ENCODE data around the gene CTNNA2.

Gene CTNNA2

DNA sequence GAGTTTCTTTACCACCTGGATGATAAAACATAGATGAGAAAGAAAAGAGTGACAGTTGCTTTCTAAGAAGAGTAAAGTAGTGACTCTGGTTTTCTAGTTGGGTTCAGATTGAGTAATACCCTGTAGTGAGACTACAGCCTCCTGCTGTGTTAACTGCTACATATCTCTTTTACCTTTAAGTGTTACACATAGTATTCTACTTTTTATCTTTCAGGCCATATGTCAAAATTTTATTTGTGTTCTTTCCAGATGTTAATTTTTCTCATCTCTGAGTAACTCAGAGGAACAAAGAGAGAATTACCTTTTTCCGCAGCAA, 348.2 kb downstream of the CTNNA2 start:
- DNase-seq: no peak

GRCh38 chr2:79862756-79863155, 349.9 kb downstream of the CTNNA2 start:
- no peak for DNase-seq

GRCh38 chr2:79872656-79873055, 359.8 kb downstream of the CTNNA2 start:
- no peak for DNase-seq

DNA sequence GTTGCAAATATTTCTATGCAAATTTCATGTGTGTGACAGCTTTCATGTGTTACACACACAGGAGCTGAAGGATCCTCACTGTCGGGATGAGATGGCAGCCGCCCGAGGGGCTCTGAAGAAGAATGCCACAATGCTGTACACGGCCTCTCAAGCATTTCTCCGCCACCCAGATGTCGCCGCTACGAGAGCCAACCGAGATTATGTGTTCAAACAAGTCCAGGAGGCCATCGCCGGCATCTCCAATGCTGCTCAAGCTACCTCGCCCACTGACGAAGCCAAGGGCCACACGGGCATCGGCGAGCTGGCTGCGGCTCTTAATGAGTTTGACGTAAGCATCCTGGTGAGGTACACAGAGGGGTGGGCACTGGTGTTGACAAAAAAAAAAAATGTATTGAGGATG, 361.2 kb downstream of the CTNNA2 start:
- DNase-seq: no peak

GRCh38 chr2:79876430-79876829, 363.6 kb downstream of the CTNNA2 start:
- DNase-seq: peak; percentile 10 to 11

DNA sequence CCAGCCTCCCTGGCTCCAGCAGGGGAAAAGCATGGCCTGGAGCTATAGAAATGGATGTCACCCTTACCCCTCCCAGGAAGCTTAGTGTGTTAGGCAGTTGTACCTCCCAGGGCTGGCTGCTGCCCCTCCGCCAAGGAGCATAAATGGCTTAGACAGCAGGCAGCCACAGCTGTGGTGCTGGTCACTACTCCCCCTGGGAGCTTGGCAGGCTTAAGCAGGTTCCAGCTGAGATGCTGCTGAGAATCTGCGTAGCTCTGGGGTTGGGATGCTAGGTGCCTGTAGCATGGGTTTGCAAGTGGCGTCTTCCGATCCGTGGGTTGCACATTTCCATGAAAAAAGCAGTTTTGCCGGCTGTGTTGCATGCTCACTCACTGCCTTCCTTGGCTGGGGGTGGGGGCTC, 369.7 kb downstream of the CTNNA2 start:
- no peak for DNase-seq

DNA sequence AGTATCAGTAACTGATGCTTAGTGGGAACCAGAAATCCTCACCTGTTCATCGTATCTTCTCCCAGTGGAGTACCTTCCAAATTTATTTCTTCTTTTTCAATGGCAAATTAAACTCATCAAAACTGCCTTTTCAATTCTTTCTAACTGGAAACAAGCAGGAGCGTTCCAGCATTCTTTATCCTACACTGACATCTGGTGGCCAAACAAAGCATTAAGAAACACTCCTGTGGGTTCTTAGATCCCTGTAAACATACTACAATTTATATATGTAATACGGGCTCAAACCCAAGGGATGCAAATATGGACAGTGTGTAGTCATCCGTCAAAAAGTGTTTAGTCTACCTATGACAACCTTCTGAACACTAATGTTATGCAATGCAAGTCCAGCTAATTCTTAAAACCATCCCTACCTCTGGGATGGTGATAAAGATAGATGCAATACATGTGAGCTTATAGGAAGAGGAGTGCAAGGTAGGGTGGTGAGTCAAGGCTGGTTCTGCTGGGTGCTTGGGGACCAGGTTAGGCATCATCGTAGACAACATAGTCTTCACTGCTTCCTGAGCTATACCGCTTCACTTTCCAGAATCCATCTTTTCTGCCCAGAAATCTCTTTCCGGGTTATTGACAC, 375.0 kb downstream of the CTNNA2 start:
- peak; percentile 33 to 52 for DNase-seq

DNA sequence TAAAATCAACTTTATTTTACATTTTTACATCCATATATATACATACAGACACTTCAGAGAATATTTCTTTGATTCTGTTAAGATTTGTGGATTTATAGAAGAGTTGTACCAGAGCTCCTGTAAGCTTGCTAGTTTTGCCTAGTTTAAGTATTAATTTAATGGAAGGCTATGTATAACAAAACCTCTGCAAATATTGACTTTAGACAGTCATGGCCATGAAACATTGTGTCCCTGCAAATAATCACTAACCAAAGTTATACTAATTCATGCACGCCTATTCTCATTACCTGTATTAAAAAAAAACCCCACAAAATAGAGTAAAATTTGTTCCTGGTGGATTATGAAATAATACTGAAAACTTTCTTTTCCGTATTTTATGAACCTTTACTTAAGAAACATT, 379.3 kb downstream of the CTNNA2 start:
- no peak for DNase-seq

GRCh38 chr2:79899196-79899595, 386.3 kb downstream of the CTNNA2 start:
- DNase-seq: no peak

DNA sequence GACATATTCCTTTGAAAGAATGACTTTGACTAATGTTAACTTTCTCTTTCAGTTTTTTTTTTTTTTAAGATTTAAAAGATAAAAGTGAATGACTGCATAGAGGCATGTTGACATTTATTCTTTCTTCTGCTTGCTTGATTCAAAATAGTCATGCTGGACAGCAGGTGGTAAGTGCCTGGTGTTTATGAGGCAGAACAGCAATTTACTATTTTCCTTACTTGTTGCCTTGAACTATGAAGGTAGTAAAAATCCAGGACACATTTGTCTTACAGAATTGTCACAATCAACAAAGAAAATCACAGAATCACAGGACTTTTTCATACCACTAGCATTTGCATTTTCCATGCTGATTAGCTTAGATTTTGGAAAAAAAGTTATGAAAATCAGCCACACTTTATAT, 388.3 kb downstream of the CTNNA2 start:
- DNase-seq: no peak

DNA sequence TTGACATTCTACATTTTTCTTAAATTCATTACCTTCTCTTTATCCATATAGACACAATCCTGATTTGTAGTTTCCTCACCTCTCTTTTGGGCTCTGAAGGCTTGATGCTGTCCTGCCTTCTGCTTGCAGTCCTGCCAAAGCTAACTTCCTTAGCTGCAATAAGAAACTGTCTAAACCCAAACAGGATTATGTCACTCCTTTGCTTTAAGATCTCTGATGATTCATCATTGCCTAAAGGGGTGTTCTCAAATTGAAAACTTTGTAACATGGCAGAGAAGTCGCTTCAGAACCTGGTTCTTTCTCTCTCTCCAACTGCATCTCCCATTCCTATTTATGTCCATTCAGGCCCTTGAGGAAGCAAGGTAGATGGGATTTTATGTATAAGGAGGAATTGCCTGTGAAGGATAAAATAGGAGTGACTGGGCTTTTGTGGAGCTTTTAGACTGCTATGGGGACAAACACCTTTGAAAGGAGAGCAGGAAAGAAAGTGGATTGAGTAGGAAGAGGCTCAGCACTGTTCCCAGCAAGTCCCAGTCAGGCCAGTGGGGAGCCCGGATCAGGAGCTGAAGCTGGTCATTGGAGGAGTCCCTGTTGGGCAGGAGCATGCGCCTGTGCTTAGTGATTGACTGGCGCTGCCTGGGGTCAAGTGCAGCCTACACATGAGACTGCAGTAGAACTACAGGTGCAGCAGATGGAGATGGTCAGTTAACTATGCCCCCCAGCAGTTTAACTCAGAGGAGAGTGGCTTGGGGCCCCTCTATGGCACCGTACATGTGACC, 390.6 kb downstream of the CTNNA2 start:
- DNase-seq: no peak

DNA sequence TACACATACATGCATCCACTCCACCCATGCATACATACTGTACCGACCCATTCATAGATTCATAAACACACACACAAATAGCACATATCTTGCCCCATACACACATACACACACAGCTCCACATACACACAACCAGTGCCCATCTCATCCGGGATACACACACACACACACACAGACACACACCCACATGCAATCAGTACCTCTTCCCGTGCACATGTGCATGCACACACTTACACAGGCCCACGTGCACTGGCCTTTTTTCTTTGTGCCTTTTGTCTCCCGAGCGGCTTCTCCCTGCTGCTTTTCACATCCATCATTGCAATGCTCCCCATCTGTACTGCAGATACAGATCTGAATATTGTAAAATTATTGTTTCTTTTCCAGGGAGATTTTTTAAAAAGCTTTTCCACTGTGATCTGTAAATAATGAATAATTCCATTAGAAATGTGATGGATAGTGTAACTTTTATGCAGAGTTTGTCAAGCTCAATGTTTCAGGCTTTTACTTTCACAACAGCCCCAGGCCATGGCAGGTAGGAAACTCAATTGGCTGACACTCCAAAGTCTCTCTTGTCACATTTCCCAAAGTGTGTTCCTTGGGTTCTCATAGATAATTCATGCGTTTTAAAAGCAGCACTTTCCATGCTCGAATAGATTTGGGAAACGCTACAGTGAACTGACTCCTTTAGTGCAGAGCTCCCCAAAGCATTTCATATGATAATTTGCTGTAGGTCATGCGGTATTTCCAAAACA, 393.5 kb downstream of the CTNNA2 start:
- no peak for DNase-seq

DNA sequence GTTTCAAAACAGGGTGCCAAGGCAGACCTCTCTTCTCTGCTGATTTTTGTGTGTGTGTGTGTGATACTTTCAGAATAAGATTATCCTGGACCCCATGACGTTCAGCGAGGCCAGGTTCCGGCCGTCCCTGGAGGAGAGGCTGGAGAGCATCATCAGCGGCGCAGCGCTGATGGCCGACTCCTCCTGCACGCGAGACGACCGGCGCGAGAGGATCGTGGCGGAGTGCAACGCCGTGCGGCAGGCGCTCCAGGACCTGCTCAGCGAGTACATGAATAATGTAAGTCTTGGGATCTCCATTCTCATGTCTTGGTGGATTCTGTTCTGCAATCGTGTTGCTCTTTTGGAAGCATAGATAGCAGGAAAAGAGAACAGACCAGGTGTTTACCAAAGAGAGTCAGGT, 396.7 kb downstream of the CTNNA2 start:
- no peak for DNase-seq

DNA sequence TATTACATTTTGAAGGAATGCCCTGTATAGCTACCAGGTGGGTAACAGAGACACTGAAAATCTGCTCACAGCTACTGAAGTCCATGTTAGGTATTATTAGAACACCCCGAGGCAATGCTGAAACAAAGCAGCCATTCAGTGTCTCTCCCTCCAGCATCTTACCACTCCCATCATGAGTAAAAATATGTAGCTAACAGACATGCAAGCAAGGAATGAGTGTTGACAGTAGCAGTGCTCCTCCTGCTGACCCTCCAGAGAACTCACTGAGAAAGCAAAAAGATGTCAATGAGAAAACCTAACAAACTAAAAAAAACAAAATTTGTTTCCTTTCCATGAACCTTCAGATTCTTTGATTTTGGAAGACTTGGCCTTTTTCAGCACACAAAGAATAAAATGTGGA, 397.8 kb downstream of the CTNNA2 start:
- DNase-seq: no peak

DNA sequence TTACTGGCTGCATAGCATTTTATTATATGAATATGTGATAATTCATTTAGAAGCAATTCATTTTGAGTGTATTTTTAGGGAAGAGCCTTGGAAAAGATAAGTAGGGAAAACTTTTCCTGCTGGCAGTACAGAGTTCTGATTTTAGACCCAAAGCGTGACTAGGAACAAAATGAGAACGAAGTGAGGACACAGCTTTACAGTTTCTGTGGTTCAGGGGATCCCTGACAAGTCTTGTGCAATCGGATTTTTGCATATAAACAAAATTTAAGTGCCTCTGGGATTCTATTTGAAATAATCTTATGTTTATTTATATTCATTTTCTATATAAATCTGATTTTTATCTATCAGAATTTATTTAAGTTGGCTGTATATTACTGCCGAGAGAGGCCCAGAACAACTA, 402.6 kb downstream of the CTNNA2 start:
- no peak for DNase-seq

GRCh38 chr2:79916285-79916684, 403.4 kb downstream of the CTNNA2 start:
- no peak for DNase-seq

DNA sequence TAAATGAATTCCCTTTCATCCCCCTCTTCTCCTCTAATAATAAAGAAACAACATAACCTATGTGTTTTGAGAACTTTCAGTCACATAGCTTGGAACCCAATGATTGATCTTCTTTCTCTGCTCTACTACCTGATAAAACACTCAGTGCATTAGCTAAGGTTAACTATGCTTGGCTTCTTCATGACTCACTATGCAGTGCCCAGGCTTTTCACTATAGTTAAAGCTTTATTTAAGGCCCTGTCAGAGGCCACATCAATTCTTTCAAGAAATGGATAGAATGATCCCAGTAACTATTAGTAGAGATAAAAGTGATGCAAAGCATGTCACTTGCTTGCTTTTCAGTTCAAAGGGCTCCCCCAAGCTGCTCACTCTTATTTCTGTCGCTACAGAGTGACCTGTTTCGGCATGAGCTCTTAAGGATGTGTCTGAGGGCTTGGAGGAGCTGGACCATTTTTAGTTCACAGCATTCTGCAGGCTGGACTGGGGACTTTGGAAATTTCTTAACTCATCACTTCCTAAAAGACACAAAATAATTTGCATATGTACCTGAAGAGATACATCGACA, 407.7 kb downstream of the CTNNA2 start:
- DNase-seq: no peak

DNA sequence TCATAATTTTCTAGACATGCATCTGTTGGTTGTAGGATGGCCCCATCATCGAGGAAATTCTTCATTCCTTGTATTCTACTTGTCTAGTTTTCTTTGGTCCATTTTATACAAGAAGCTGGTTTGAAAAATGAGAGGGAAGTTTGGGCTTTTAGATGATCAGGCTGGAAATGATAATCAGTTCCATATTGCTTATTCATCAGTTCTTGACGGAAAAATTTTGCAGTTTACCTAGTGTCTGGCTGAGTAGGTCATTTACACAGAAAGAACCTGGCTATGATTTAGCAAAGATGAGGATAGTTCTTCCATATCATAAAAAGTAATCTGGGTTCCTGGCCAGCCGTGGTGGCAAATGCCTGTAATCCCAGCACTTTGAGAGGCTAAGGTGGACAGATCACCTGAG, 416.8 kb downstream of the CTNNA2 start:
- no peak for DNase-seq

GRCh38 chr2:79935046-79935732, 422.3 kb downstream of the CTNNA2 start:
- DNase-seq: no peak

DNA sequence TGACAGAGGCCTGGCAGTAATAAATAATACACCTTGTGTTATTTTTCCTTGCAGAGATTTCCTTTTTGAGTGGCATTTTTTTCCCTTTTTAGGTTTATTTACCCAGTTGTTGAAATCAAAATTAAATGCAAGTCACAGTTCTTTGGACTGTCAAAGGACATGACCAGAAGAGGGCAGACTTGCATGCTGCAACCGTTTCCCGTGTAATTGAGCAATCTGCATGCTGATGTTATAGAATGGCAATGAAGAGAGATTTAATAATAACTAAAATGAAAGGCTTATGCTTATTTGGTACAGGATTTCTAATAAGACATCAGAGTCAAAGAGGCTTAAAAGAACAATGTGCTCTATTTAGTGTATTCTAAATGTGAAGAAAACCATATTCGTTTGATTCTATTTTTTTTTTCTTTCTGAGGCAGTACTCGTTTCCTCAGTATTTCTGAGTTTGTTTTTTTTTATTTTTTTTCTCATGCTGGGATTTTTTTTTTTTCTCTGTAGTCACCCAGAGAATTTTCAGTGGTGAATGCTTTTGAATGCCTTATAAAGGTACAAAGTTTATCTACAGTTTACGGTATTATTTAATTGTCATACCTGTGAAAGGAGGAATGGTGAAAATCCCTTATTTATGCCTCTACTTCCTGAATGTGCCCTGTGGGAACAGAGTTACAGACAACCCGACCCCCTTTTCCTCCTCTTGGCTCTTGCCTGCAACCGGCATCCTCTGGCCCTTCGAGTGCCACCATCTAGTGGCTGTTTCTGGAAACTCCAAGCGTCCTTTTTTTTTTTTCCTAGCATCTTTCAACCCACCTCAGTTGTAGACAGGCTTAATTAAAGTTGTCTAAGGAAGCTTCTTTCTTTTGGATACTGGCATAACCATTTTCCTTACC, 423.2 kb downstream of the CTNNA2 start:
- DNase-seq: peak; percentile 64 to 72

DNA sequence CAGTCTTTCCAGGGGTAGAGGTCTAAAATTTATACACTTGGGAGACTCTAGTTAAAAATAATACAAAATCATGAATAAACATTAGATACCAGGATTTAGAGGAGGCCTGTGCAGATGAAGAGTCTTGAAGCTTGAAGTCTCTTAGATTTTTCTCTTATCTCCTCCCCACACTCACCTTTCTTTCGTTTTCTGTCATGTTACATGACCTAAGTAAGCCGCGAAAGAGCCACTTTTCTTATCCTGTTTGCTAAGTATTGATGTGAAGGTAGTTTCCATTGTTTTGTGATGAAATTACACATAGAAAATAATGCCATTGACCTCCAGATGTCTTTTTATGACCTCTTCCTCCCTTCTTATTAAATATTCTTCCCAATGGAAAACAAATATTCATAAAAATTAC, 423.9 kb downstream of the CTNNA2 start:
- DNase-seq: no peak

DNA sequence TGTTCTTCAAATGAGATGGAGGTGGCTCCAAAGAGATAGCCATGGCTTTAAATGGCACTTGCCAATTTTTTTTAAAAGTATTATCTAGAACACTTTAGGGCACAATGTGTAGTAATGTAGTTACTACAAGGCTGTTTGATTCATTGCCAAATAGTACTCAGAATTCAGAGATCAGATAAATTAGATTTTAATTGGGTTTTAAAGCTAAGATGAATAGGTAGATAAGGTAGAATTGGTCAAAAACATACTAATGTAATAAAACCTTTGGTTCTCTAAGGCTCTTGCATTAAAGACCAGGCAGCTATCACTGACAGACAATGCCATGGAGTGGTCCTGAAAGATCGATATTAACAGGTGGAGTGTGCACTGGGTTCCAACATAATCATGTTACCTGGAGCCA, 425.8 kb downstream of the CTNNA2 start:
- DNase-seq: no peak
